DOHH2 (cell line): ENCODE data around the gene RCOR3.

Source experiments
- H3F3A ChIP-seq: fragments of 200-600 bp; sonication (generic), shearing (Covaris generic); 2 replicates; pipeline ENCODE4 v1.6.0; 2016; ENCODE audit warnings: antibody characterized with exemption, mild to moderate bottlenecking; ENCODE audit not compliant: control insufficient read depth, insufficient read depth
- H3K27ac ChIP-seq: fragments of 200-600 bp; sonication (generic); 2 replicates; pipeline ENCODE4 v1.5.1; 2014; ENCODE audit warnings: low read depth, mild to moderate bottlenecking, low read length, moderate library complexity
- H3K27me3 ChIP-seq: fragments of 200-600 bp; sonication (generic); 2 replicates; pipeline ENCODE4 v1.6.1; 2014; ENCODE audit warnings: mild to moderate bottlenecking, low read length, mixed read lengths; ENCODE audit not compliant: control insufficient read depth
- H3K36me3 ChIP-seq: fragments of 200-600 bp; sonication (generic); 2 replicates; pipeline ENCODE4 v1.6.1; 2014; ENCODE audit warnings: mild to moderate bottlenecking, low read length, moderate library complexity, mixed read lengths; ENCODE audit not compliant: control insufficient read depth
- H3K4me1 ChIP-seq: fragments of 200-600 bp; sonication (generic); 2 replicates; pipeline ENCODE4 v1.6.1; 2014; ENCODE audit warnings: mild to moderate bottlenecking, low read length, mixed read lengths; ENCODE audit not compliant: control insufficient read depth
- H3K4me2 ChIP-seq: fragments of 200-600 bp; sonication (generic); 2 replicates; pipeline ENCODE4 v1.6.0; 2014; ENCODE audit warnings: mild to moderate bottlenecking, low read length, moderate library complexity
- H3K4me3 ChIP-seq: fragments of 200-600 bp; sonication (generic); 2 replicates; pipeline ENCODE4 v1.5.1; 2014; ENCODE audit warnings: mild to moderate bottlenecking, low read length, mixed read lengths
- H3K79me2 ChIP-seq: fragments of 200-600 bp; sonication (generic); 2 replicates; pipeline ENCODE4 v1.6.1; 2014; ENCODE audit warnings: mild to moderate bottlenecking, low read length, mixed read lengths; ENCODE audit not compliant: control insufficient read depth
- H3K9me2 ChIP-seq: fragments of 200-600 bp; sonication (generic); replicated peaks from 2 replicates; pipeline ENCODE4 v1.6.1; 2014; ENCODE audit warnings: mild to moderate bottlenecking, low read length, mixed read lengths; ENCODE audit not compliant: control insufficient read depth
- H3K9me3 ChIP-seq: fragments of 200-600 bp; sonication (generic); 2 replicates; pipeline ENCODE4 v1.6.1; 2014; ENCODE audit warnings: antibody characterized with exemption, low read length, mixed read lengths; ENCODE audit not compliant: control insufficient read depth, insufficient read depth
- H4K20me1 ChIP-seq: fragments of 200-600 bp; sonication (generic); 2 replicates; pipeline ENCODE4 v1.6.0; 2014; ENCODE audit warnings: low read depth, mild to moderate bottlenecking, antibody characterized with exemption, low read length, moderate library complexity; ENCODE audit not compliant: control insufficient read depth, insufficient read depth
- EZH2phosphoT487 ChIP-seq: fragments of 200-600 bp; sonication (generic); IDR thresholded peaks from 2 replicates; pipeline ENCODE4 v1.6.1; 2017; ENCODE audit warnings: borderline replicate concordance, mild to moderate bottlenecking, antibody characterized with exemption, low read length, moderate library complexity, mixed read lengths
- TF ChIP-seq, protein P1 (sequence below): fragments of 200-600 bp; sonication (generic); IDR thresholded peaks from one replicate; pipeline ENCODE4 v1.5.1; 2014; ENCODE audit warnings: antibody characterized with exemption, mild to moderate bottlenecking, low read depth, low read length; ENCODE audit not compliant: poor library complexity, severe bottlenecking

The RCOR3 gene

DNA sequence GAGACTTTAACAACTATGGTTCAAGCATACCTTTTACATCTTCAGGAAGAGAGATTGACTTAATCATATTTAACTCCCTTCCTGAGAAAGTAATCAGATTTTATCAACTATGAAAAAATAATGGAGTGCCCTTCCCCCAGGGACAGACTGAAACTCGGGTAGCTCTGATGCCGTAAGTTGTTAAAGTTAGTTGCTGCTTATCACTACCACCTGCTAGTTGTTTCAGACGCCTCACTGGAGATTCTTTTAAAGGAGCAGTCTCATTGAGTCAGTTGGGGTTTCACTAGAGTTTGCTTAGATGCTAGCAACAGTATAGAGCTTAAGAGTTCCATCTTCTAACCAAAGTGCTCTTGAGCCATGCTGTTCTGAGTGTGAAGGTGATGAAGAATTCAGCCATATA lies 50.5 kb downstream of the RCOR3 start:
- TF ChIP-seq EZH2phosphoT487, result no peak
- TF ChIP-seq, protein P1, sequence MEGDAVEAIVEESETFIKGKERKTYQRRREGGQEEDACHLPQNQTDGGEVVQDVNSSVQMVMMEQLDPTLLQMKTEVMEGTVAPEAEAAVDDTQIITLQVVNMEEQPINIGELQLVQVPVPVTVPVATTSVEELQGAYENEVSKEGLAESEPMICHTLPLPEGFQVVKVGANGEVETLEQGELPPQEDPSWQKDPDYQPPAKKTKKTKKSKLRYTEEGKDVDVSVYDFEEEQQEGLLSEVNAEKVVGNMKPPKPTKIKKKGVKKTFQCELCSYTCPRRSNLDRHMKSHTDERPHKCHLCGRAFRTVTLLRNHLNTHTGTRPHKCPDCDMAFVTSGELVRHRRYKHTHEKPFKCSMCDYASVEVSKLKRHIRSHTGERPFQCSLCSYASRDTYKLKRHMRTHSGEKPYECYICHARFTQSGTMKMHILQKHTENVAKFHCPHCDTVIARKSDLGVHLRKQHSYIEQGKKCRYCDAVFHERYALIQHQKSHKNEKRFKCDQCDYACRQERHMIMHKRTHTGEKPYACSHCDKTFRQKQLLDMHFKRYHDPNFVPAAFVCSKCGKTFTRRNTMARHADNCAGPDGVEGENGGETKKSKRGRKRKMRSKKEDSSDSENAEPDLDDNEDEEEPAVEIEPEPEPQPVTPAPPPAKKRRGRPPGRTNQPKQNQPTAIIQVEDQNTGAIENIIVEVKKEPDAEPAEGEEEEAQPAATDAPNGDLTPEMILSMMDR, result no peak
- H3K27ac ChIP-seq, result no peak overlapping the region
- no peaks in the 10 kb centered on the region for H3K4me1 ChIP-seq
- H3K9me2 ChIP-seq, result no peaks in the 10 kb centered on the region
- 0 out of 2 replicates have a peak, but pooled peaks cover 4% of the 10 kb centered on the region for H3F3A ChIP-seq
- no peak overlapping the region for H3K4me3 ChIP-seq
- H3K4me2 ChIP-seq, result no peak overlapping the region
- H3K79me2 ChIP-seq, result no peaks in the 10 kb centered on the region
- H4K20me1 ChIP-seq, result no peaks in the 10 kb centered on the region
- no peaks in the 10 kb centered on the region for H3K27me3 ChIP-seq
- H3K9me3 ChIP-seq, result no peaks in the 10 kb centered on the region
- H3K36me3 ChIP-seq, result peaks cover 61% of the 10 kb centered on the region

DNA sequence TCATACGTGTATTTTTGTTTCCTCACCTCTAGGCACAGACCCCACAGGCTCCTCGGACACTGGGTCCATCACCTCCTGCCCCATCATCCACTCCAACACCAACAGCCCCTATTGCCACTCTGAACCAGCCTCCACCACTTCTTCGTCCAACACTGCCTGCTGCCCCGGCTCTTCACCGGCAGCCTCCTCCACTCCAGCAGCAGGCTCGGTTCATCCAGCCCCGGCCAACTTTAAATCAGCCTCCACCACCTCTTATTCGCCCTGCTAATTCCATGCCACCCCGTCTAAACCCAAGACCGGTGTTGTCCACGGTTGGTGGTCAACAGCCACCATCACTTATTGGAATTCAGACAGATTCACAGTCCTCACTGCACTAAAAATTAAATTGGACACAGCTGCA lies 54.2 kb downstream of the RCOR3 start:
- Histone ChIP-seq H3K4me3 (no peak overlapping the region), H3K4me1 (no peaks in the 10 kb centered on the region), H3F3A (0 out of 2 replicates have a peak, but pooled peaks cover 4% of the 10 kb centered on the region), H3K27me3 (no peaks in the 10 kb centered on the region), H3K4me2 (no peak overlapping the region), H3K79me2 (no peaks in the 10 kb centered on the region), H4K20me1 (no peaks in the 10 kb centered on the region), H3K27ac (no peak overlapping the region), H3K36me3 (peaks cover 51% of the 10 kb centered on the region), H3K9me2 (no peaks in the 10 kb centered on the region), H3K9me3 (no peaks in the 10 kb centered on the region)
- TF ChIP-seq EZH2phosphoT487, result no peak
- TF ChIP-seq, protein P1, result no peak

- H3K4me2 ChIP-seq, result no peak overlapping the region
- H3K4me3 ChIP-seq, result no peak overlapping the region
- H4K20me1 ChIP-seq, result no peaks in the 10 kb centered on the region
- H3K27me3 ChIP-seq, result no peaks in the 10 kb centered on the region
- H3K4me1 ChIP-seq, result peaks cover 6% of the 10 kb centered on the region
- no peaks in the 10 kb centered on the region for H3F3A ChIP-seq
- no peak overlapping the region for H3K27ac ChIP-seq
- no peaks in the 10 kb centered on the region for H3K9me2 ChIP-seq
- no peaks in the 10 kb centered on the region for H3K79me2 ChIP-seq
- no peak for TF ChIP-seq EZH2phosphoT487
- TF ChIP-seq, protein P1, result no peak
- no peaks in the 10 kb centered on the region for H3K9me3 ChIP-seq
- H3K36me3 ChIP-seq, result peaks cover 17% of the 10 kb centered on the region
These were observed 59.6 kb downstream of the RCOR3 start for GRCh38 chr1:211318576-211319280.
